ENCODE data around the gene KRT13.

The KRT13 gene

DNA sequence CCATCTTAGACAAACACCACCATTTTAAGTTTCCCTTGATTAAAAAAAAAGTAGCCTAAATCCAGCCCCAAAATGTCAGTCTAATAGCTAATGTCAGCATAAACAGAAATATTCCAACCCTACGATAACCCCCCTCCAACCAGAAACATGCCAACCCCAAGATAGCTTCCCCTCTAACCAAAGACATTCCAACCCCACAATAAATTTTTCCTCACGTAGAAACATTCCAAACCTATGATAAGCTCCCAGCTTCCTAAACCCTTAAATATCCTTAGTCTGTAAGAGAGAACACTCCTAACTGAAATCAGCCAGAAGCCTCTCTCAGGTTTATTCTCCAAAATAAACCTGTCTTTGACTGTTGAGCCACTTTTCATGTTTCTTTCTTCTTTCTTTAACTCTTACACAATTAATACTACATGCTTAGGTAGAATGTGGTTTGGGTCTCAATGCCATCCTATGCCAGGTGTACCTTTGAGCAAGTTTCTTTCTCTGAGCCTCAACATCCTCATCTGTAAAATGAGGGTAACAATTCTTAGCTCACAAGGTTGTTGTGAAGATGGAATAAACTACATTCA lies 54.2 kb downstream of the KRT13 start:
- TF ChIP-seq, protein P1, sequence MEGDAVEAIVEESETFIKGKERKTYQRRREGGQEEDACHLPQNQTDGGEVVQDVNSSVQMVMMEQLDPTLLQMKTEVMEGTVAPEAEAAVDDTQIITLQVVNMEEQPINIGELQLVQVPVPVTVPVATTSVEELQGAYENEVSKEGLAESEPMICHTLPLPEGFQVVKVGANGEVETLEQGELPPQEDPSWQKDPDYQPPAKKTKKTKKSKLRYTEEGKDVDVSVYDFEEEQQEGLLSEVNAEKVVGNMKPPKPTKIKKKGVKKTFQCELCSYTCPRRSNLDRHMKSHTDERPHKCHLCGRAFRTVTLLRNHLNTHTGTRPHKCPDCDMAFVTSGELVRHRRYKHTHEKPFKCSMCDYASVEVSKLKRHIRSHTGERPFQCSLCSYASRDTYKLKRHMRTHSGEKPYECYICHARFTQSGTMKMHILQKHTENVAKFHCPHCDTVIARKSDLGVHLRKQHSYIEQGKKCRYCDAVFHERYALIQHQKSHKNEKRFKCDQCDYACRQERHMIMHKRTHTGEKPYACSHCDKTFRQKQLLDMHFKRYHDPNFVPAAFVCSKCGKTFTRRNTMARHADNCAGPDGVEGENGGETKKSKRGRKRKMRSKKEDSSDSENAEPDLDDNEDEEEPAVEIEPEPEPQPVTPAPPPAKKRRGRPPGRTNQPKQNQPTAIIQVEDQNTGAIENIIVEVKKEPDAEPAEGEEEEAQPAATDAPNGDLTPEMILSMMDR (IDR thresholded peaks at IDR 0.05; ENCODE audit: extremely low read depth, insufficient read depth, missing control alignments), result no peak
- in situ Hi-C loops (cut with MboI; ENCODE audit: low pct_unique_long_range_greater_than_20kb, low sequenced_read_pairs, unreplicated experiment), result no loop called here
- no peak for DNase-seq (ENCODE audit: low spot score)
